Measurements from ENCODE around the gene DAND5.
A peak's percentile ranks its signal among the peaks of the same experiment; 100 is the strongest.

Gene DAND5

GRCh38 chr19:12969292-12969988 lies at the start of gene DAND5:
TSS of gene DAND5 (plus strand) at chr19:12969576. CDS start at chr19:12969661, 85 bp downstream.
- DNase-seq (ENCODE audit: low spot score) = no peak

- DNase-seq (ENCODE audit: low spot score) = no peak
Observed at GRCh38 chr19:12921047-12921446, 48.3 kb upstream of the DAND5 start.

- DNase-seq (ENCODE audit: low spot score) = no peak
Observed at GRCh38 chr19:12922959-12923358, 46.4 kb upstream of the DAND5 start.

GRCh38 chr19:12924621-12925310 lies 44.6 kb upstream of the DAND5 start:
- no peak for DNase-seq (ENCODE audit: low spot score)

GRCh38 chr19:12930002-12930645 lies 39.3 kb upstream of the DAND5 start:
- DNase-seq (ENCODE audit: low spot score) = no peak

GRCh38 chr19:12932392-12933286 lies 36.7 kb upstream of the DAND5 start:
- DNase-seq (ENCODE audit: low spot score) = no peak

- peak; percentile 90 for DNase-seq (ENCODE audit: low spot score)
Observed at GRCh38 chr19:12933287-12934072, 35.9 kb upstream of the DAND5 start, which contains the start of gene FARSA. TSS of gene FARSA (minus strand) at chr19:12933711. CDS start at chr19:12933696, 15 bp downstream.

- DNase-seq (ENCODE audit: low spot score) = no peak
Observed at GRCh38 chr19:12935071-12935470, 34.3 kb upstream of the DAND5 start.

- no peak for DNase-seq (ENCODE audit: low spot score)
Observed at GRCh38 chr19:12936582-12936981, 32.8 kb upstream of the DAND5 start.

GRCh38 chr19:12937093-12937926 lies 32.1 kb upstream of the DAND5 start:
- DNase-seq (ENCODE audit: low spot score) = peak; percentile 27

GRCh38 chr19:12937927-12938778 lies 31.2 kb upstream of the DAND5 start, which contains the start of gene CALR:
TSS of gene CALR (plus strand) at chr19:12938609. CDS start at chr19:12938680, 71 bp downstream.
- peak; percentile 99 for DNase-seq (ENCODE audit: low spot score)

GRCh38 chr19:12938779-12939601 lies 30.4 kb upstream of the DAND5 start:
- DNase-seq (ENCODE audit: low spot score) = no peak

GRCh38 chr19:12939975-12940423 lies 29.4 kb upstream of the DAND5 start:
- DNase-seq (ENCODE audit: low spot score) = no peak

GRCh38 chr19:12940897-12941296 lies 28.5 kb upstream of the DAND5 start:
- DNase-seq (ENCODE audit: low spot score) = no peak

- DNase-seq (ENCODE audit: low spot score) = no peak
Observed at GRCh38 chr19:12943437-12944044, 25.8 kb upstream of the DAND5 start.

GRCh38 chr19:12944104-12944674 lies 25.2 kb upstream of the DAND5 start:
- no peak for DNase-seq (ENCODE audit: low spot score)

GRCh38 chr19:12945479-12946091 lies 23.8 kb upstream of the DAND5 start, which contains the start of gene RAD23A:
TSS of gene RAD23A (plus strand) at chr19:12945862. CDS start at chr19:12945949, 87 bp downstream.
- DNase-seq (ENCODE audit: low spot score) = peak; percentile 91

Measured in HuH-7 (cell line).